Glomerular visceral epithelial cell (primary cell): ENCODE results near the gene MBD6.
"Not testable (repeated sequence)": the region's sequence is repeated elsewhere in the genome, so short reads cannot be mapped to it uniquely, and the experiment has no call there.

ENCODE experiments used
- DNase-seq: peaks from one replicate; pipeline ENCODE4 v3.0.0-alpha.2; 2016; ENCODE audit errors: extremely low spot score

The MBD6 gene

DNA sequence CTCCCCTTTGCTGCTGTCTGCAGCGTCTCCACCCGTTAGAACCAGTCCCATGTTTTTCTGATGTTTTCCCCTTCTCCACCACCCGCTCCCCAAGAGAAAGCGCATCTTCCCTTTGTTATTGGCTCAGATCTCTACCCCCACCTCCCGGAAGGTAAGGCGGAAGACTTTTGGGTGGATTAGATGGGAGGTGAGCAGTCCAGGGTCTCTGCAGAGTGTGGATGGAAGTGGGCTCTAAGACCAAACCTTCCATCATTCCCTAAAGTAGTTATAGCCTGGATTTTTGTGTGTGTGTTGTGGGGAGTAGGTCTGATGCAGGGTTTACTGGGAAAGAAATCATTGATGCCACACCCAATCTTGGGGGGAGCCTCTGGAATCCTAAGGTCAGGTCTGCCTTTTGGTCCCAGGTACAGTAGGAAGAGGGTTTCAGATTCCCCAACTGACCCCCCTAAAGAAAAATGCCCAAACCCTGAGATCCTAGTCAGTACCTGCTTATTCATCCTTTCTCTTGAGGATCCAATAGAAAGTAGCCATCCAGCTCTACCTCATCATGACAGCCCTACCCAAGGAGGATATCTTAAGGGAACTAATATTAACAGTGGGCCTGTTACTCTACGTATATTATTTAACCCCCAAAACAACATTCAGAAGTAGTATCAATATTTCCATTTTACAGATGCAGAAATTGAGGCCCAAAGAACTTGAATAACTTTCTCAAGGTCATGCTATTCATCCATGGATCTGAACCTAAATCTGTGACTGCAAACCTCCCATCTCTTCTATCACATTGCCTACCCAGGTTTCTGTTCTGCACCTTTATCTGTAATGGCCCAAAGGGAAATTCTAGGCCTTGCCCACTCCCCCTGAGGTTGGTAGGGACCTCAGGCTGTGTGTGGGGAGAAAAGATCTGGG lies 28.3 kb downstream of the MBD6 start:
- DNase-seq = no peak

DNA sequence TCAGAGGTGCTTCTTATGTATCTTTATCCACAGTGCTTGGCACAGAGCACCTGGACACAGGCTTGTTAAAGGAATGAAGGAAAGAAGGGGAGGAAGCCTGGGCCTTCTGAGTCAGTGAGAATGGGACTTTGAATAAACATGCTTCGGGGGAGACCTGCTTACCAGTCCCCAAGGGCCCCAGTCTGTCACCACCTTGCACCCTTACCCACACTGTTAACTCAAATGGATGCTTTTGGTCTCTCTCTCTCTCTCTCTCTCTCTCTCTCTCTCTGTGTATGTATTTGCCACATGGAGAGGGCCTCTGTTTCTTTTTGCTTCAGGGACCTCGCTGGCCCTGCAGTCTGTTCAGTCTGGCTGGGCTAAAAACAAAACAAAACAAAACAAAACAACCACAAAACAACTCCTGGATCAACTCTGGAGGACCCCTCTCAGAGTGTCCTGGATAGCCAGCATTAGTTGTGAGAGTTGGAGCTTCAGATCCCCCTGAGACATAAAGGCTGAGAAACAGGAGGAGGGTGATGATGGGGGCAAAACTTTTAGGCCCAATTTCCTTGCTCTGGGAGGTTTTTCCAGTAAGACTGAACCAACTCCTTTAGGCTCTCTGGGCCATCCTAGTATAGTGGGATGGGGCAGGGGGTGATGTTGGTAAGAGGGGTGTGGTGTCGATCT lies 29.1 kb downstream of the MBD6 start:
- no peak for DNase-seq

DNA sequence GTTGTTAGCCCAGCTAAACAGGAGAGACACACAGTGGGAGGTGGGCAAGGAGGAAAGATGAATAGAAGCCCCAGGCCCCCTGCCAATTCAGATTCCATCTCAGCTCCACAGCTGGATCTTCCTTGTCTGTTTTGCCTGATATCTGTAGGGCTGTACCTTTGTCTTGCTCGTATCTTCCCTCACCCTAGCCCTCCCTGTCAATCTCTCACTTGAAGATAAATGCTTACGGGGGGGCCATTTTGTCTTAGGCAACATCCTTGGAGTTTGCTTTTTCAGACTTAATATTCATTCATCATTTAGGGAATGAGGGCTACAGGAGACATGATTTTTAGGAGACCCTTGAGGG lies 29.7 kb downstream of the MBD6 start:
- DNase-seq = no peak

DNA sequence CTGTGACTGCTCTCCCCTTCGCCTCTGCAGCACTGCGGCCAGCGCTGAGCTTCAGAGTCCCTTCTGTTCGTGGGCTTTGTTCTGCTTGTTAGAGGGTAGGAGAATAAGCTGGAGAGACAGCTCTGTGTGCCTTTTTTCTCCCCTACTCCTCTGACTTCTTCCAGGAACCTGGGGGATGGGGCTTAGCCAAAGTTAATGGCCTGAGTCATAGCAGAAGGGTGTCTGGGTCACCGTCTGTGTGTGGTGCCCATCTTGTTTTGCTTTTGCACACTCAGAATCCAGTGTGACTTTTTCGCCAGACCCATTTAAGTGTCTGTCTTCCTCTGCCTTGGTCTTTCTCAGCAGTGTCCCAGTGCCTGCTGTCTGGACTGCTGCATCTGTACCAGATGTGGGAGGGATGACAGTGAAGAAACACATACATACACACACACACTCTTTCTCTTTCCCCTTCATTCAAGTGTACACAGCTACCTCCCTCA lies 30.2 kb downstream of the MBD6 start:
- DNase-seq = peak; percentile 31

DNA sequence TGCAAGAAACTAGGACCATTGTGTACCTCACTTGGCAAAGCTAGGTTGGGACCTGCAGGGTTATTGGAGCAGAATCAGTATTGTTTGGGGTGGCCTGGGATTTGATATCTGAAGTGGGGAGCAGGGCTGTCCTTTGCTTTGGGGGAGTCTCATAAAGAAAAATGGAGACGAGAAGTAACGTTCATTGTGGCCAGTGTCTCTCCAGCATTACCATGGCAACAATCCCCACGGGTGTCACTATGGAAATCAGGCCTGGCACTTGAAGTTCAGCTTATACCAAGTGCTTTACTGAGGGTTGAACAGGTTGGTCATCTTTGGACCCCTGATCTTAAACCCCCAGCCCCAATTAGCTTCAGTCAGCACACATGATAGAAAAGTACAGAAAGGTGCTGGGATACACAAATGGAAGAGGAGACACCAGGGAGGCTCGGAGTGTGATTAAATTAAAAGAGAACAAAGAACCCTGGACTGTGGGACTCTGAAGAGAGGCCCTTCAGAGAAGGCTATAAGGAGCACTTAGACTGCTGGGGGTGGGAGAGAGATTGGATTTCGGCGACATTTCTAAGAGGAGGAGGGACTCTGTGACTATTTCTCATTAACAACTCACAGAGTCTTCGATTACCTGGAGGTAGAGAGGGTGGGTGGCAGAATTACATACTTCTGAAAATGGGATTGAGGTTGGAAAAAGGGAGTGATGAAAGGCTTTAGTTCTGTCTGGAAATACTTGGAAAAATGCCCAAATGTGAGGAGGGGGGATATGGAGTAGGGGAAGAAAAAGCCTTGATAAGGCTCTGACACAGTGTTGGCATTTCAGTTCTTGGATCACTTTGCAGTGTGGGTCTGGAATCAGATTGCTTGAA lies 30.9 kb downstream of the MBD6 start:
- no peak for DNase-seq

DNA sequence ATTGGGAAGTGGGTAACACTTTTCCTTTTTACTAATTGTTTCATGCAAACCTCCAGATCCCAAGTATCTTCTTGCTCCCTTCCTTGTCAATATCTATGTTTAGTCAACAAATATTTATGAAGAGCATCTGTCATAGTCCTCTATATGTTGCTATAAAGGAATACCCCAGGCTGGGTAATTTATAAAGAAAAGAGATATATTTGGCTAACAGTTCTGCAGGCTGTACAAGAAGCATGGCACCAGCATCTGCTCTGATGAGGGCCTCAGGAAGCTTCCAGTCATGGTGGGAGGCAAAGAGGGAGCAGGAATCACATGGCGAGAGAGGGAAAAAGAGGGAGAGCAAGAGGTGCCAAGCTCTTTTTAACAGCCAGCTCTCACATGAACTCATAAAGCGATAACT lies 31.8 kb downstream of the MBD6 start:
- no peak for DNase-seq

DNA sequence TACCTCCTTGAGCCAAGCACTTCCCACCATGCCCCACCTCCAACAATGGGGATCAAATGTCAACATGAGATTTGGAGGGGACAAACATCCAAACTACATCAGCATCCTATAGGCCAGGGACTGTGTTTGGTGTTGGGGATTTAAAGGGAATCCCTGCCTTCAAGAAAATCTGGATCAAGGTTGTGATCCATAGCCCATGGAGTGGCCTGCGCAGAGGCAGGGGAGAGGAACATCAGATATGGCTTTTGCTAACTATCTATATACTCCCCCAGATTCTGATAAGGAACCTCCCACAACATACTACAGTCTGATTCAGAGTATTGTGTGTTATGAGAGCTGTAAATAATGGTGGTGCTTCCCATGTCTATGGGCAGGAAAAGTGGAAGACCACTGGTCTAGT lies 32.3 kb downstream of the MBD6 start:
- DNase-seq = no peak

DNA sequence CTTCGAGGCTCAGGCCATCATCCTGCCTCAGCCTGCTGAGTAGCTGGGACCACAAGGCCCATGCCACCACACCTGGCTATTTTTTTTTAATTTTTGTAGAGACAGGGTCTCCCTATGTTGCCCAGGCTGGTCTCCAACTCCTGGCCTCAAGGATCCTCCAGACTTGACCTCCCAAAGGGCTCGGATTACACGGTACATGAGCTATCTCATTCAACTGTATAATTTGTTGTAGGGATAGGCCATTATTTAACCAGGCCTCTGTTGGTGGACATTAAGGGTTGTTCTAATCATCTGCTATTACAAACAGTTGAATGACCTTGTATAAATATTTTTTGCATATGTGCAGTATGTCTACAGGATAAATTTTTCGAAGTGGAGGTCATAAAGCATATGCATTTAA lies 36.2 kb downstream of the MBD6 start:
- DNase-seq = no peak

DNA sequence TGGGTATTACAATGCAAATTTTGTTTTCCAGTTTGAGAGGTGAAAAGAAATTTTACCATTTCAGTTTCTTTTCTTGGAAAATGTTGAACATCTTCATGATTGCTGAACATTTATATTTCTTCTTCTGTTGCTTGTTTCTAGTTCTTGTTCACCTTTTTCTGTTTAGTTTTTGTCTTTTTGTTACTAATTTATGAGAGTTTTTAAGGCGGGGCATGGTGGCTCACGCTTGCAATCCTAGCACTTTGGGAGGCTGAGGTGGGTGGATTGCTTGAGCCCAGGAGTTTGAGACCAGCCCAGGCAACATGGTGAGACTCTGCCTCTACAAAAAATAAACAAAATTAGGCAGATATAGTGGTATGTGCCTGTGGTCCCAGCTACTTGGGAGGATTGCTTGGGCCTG lies 37.9 kb downstream of the MBD6 start:
- no peak for DNase-seq

DNA sequence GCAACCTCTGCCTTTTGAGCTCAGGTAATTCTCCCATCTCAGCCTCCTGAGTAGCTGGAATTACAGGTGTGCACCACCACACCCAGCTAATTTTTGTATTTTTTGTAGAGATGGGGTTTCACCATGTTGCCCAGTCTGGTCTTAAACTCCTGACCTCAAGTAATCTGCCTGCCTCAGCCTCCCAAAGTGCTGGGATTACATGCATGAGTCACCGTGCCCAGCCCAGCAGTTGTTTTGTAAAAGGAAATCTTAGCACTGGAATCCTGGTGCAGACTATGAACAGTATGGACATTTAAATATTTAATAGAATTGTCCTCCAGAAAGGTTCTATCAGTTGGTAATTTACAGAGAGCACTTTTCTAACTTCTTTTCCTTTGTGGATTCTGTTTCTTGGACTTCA lies 38.5 kb downstream of the MBD6 start:
- DNase-seq = not testable (repeated sequence)

DNA sequence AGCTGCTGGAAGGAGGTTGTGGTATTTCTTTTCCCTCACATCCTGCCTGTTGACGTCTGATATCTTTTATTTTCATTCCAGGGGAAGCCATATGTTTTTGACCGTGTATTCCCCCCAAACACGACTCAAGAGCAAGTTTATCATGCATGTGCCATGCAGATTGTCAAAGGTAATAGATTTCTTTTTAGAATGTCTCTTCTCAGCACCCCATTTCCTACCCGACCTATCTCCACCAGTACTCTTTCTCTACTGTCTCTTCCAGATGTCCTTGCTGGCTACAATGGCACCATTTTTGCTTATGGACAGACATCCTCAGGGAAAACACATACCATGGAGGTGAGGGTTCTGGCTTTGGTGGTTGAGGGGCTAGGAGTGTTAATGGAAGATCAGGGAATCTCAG lies 40.7 kb downstream of the MBD6 start:
- no peak for DNase-seq

DNA sequence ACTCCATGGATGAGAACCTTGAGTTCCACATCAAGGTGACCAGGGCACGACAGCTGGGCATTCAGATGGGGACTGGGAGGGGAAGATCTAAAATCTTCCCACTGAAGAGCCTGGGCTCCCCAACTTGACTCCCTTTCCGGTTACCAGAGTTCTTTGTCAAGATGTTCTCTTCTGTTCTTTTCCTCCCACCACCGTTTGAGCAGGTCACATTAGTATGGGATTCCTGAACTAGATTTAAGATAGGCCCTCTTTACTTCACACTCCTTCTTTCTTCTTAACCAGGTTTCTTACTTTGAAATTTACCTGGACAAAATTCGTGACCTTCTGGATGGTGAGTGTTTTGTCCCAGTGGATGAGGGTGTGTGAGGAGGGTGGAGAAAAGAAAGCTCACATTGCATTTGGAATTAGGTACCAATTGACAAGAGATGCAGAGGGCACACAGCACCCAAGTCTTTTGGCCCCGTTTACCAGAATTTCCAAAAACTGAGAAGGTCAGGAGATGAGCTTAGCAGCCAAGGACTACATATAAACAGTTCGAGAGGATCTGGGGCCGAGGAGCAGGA lies 41.6 kb downstream of the MBD6 start:
- DNase-seq = no peak

DNA sequence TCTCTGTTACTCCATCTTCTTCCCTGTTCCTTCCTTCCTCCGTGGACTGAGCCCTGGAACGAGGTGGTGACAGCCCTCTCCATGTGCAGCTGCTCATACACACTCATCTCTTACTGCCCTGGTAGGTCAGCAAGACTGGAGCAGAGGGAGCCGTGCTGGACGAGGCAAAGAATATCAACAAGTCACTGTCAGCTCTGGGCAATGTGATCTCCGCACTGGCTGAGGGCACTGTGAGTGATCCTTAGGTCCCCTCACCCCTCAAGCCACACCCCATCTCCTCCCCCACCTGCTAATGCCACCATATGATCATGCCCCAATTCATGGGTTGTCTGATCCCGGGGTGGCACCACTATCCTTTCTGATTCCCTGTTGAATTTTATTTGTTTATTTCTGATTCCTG lies 46.2 kb downstream of the MBD6 start:
- no peak for DNase-seq

DNA sequence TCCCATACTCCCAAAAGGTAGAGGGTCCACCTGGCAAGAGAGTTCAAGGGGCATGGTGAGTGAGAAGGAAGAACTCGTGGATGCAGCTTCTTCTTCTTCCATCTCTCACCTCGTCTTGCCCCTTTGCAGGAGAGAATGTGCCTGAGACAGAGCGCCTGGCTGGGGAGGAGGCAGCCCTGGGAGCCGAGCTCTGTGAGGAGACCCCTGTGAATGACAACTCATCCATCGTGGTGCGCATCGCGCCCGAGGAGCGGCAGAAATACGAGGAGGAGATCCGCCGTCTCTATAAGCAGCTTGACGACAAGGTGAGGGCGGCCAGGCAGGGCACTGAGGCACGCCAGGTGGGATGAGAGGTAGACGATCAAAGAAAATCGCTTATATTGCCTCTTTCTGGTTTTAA lies 47.2 kb downstream of the MBD6 start:
- DNase-seq = no peak

DNA sequence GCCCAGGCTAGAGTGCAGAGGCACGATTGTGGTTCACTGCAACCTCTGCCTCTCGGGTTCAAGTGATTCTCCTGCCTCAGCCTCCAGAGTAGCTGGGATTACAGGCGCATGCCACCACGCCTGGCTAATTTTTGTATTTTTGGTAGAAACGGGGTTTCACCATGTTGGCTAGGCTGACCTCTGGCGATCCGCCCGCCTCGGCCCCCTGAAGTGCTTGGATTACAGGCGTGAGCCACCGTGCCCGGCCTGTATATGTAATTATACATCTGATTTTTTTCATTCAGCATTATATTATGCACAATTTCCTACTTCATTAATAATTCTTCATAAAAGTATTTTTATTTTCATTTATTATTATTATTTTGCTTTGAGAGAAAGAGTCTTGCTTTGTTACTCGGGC lies 47.8 kb downstream of the MBD6 start:
- DNase-seq = not testable (repeated sequence)

DNA sequence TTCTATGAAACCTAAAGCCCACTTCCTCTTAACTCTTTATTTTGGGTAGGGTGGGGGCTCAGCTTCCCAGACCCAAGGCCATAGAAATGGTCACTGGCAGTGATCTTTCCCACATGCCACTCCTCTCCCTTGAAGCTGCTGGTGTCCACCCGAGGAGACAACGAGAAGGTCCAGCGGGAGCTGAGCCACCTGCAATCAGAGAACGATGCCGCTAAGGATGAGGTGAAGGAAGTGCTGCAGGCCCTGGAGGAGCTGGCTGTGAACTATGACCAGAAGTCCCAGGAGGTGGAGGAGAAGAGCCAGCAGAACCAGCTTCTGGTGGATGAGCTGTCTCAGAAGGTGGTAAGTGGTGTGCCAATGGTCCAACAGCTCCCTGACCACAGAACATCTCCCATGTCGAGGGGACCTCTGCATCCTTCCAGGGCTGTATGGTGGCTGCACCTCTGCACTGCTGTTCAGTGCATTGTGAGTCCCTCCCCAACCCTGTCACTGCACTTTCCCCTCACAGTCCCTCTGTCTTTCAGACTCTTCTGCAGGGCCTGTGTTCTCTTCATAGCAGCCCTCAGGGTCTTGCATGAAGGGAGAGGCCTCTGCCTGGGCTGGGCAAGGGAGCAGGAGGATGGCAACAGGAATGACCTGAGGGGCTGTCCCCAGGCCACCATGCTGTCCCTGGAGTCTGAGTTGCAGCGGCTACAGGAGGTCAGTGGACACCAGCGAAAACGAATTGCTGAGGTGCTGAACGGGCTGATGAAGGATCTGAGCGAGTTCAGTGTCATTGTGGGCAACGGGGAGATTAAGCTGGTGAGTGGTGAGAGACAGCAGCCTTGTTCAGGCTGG lies 49.5 kb downstream of the MBD6 start:
- no peak for DNase-seq

DNA sequence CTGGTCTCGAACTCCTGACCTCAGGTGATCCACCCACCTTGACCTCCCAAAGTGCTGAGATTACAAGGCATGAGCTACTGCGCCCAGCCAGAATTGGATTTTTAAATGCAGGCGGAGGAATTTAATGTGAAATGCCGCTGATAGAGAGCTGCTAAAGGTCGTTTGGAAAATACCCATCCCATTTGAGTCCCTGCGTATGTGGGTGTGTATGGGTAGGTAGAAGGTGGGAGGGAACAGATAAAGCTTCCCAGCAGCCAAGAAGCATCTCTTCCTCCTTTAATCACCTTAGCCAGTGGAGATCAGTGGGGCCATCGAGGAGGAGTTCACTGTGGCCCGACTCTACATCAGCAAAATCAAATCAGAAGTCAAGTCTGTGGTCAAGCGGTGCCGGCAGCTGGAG lies 52.2 kb downstream of the MBD6 start:
- DNase-seq = no peak

DNA sequence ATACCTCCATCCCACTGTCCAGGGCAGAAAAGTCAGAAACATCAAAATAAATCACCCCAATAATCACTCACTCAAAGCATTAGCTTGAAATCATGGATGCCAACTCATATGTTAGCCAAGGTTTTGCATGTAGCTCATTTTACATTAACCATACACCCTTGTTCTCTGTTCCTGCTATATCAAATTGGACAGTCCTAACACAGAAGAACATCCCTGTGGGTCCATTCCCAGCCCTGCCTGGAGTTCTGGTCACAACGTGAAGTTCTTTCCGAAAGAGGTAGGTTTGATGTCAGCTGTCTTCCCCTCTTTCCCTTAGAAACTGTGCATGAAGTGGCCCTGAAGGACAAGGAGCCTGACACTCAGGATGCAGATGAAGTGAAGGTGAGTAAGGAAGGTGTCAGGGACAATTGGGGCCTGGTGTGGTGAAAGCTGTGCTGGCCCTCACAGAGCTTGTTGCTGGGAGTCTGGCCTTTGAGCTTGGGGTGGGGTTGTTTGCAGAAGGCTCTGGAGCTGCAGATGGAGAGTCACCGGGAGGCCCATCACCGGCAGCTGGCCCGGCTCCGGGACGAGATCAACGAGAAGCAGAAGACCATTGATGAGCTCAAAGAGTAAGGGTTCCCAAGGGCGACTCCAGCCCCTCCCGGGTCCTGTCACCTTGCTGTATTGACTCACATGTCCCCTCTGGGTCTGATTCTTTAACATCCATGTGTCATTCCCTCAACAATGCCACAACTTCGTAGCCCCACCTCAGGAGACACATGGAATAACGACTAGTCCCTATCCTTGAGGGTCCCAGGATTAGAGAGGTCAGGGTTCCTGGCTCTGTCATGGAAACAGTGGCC lies 53.4 kb downstream of the MBD6 start:
- no peak for DNase-seq

DNA sequence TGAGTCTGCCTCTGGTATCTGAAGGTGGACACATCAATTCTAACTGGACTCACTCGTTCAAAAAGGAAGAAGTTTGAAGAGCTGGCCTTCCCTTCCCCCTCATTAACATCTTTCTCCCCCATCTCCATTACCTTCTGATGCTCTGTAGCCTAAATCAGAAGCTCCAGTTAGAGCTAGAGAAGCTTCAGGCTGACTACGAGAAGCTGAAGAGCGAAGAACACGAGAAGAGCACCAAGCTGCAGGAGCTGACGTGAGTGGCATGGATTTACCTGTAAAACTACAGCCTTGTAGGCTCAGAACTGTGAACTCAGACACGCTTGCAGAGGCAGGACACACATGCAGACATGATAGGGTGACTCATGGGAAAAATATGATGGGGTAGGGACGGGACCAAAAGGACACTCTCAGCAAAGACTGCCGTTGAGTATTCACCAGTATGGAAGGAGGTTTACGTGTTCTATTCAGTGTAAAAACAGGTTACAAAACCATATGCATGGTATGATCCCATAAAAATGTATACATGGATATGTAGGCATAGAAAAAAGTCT lies 54.1 kb downstream of the MBD6 start:
- peak; percentile 21 for DNase-seq
